Keratinocyte (primary cell): ENCODE results near the gene CFAP20.

Experiments
- CTCF ChIP-seq, 3 experiments: IDR thresholded peaks in 1 of 3; conservative IDR thresholded peaks in 1 of 3; optimal IDR thresholded peaks in 1 of 3; 2 replicates in 2 of 3; 3 replicates in 1 of 3; pipeline versions ENCODE3 to v1.5.1; 2011; ENCODE audit warnings: low read length in 3 of 3, mild to moderate bottlenecking in 3 of 3, moderate library complexity in 2 of 3, control low read depth in 1 of 3, inconsistent platforms in 1 of 3; ENCODE audit not compliant: insufficient read depth in 2 of 3; ENCODE audit errors: extremely low read depth in 1 of 3
- EZH2 ChIP-seq: IDR thresholded peaks from one replicate; pipeline ENCODE4 v1.6.1; 2012; ENCODE audit warnings: inconsistent platforms, mild to moderate bottlenecking, low read length, moderate library complexity

GRCh38 chr16:58099956-58100300 is 29.3 kb downstream of the CFAP20 start:
- TF ChIP-seq CTCF (optimal IDR thresholded peaks at IDR 0.05 in 1 of 3, IDR thresholded peaks at IDR 0.05 in 1 of 3, conservative IDR thresholded peaks at IDR 0.05 in 1 of 3; ENCODE audit: extremely low read depth in 1 of 3, insufficient read depth in 2 of 3, low read length in 3 of 3) = no peak
- TF ChIP-seq EZH2 = no peak
